Kidney epithelial cell (primary cell): Measurements from ENCODE around the gene CYBRD1. TPM values are rescaled to one million over a fixed set of nuclear protein-coding genes. Genes with fewer than 3 reads are reported as not detected.

Experiments used
- DNase-seq: peaks from one replicate; pipeline ENCODE4 v3.0.0-alpha.2; 2010; ENCODE audit warnings: low read depth
- H3K27me3 ChIP-seq: 2 replicates; pipeline ENCODE4 v1.6.0; 2011; ENCODE audit warnings: low read length; ENCODE audit not compliant: control insufficient read depth, insufficient read depth
- H3K36me3 ChIP-seq: 2 replicates; pipeline ENCODE4 v1.5.1; 2011; ENCODE audit warnings: low read length; ENCODE audit not compliant: control insufficient read depth, insufficient read depth
- H3K4me3 ChIP-seq: 2 replicates; pipeline ENCODE4 v1.5.1; 2011; ENCODE audit warnings: low read depth, mild to moderate bottlenecking, control low read depth, low read length
- total RNA-seq: library from RNA; depleted of rRNA; stranded (reverse); fragments of >200 nt; gene quantifications from 2 replicates; pipeline ENCODE4 v1.2.3, GENCODE V29; 2015
- TF ChIP-seq, protein P1 (sequence below): IDR thresholded peaks from 2 replicates; pipeline ENCODE4 v1.5.1; 2011; ENCODE audit warnings: mild to moderate bottlenecking, moderate library complexity, low read length, control low read depth, inconsistent platforms; ENCODE audit not compliant: insufficient read depth, poor library complexity, severe bottlenecking

Gene CYBRD1
- total RNA-seq, 1 donor from 2014 or later: 6.8 TPM

DNA sequence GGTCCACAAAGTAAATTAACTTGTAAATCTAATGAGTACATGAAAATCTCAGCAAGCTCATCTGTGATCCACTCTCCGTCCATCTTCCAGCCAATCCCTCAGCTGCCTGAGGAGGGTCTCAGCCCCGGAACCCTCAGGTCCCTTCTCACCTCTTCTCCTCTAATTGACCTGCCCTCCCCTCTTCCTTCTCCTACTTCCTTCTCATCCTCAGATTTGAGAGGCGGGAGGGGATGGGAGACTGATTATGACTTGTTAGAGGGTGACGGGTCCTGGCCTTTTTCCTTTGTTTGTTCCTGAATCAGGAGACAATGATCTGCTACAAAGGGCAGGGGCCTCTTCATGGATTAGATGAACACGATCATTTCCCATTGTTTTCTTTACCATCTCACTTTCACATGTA lies 80.1 kb downstream of the CYBRD1 start:
- TF ChIP-seq, protein P1, sequence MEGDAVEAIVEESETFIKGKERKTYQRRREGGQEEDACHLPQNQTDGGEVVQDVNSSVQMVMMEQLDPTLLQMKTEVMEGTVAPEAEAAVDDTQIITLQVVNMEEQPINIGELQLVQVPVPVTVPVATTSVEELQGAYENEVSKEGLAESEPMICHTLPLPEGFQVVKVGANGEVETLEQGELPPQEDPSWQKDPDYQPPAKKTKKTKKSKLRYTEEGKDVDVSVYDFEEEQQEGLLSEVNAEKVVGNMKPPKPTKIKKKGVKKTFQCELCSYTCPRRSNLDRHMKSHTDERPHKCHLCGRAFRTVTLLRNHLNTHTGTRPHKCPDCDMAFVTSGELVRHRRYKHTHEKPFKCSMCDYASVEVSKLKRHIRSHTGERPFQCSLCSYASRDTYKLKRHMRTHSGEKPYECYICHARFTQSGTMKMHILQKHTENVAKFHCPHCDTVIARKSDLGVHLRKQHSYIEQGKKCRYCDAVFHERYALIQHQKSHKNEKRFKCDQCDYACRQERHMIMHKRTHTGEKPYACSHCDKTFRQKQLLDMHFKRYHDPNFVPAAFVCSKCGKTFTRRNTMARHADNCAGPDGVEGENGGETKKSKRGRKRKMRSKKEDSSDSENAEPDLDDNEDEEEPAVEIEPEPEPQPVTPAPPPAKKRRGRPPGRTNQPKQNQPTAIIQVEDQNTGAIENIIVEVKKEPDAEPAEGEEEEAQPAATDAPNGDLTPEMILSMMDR: no peak
- no peaks in the 10 kb centered on the region for H3K36me3 ChIP-seq
- no peaks in the 10 kb centered on the region for H3K27me3 ChIP-seq
- H3K4me3 ChIP-seq: no peak overlapping the region
- DNase-seq: no peak

Other genes starting within 250 kb of the CYBRD1 start
- 26.6 and 26.7 TPM in 2 replicates for gene METTL8, start 88.5 kb upstream of the CYBRD1 start, total RNA-seq
- 15.4 and 18.5 TPM in 2 replicates for gene DCAF17, start 88.2 kb upstream of the CYBRD1 start, total RNA-seq
- gene DYNC1I2, start 165.0 kb downstream of the CYBRD1 start, total RNA-seq: 113 and 129 TPM in 2 replicates